HCT116 (cell line): ENCODE data around the gene SEPTIN3. TPM values are rescaled to one million over a fixed set of nuclear protein-coding genes. Genes with fewer than 3 reads are reported as not detected.
A peak's percentile ranks its signal among the peaks of the same experiment; 100 is the strongest.

Experiments
- ATAC-seq: fragments of 200-7000 bp; cut with Tn5 transposase; 2 replicates; pipeline ENCODE4 v1.9.1; 2020; ENCODE audit warnings: mild to moderate bottlenecking, moderate library complexity
- Bru-seq: library from RNA; stranded (reverse); fragments of 400-500 nt; gene quantifications from one replicate; lab custom pipeline; 2021; lab: Mats Ljungman, UMichigan
- BruChase-seq, 2 experiments: library from RNA; stranded (reverse); fragments of 400-500 nt; gene quantifications; one replicate each; lab custom pipeline; 2021; lab: Mats Ljungman, UMichigan
- BruUV-seq: library from RNA; stranded (reverse); fragments of 400-500 nt; replicated peaks from 2 replicates; lab custom pipeline; 2021; lab: Mats Ljungman, UMichigan
- CTCF ChIA-PET: fragments of 300-600 bp; sonication (Branson Sonifier 250); formaldehyde crosslinking; loops from one replicate; lab custom pipeline; 2021; ENCODE audit warnings: antibody characterized with exemption; lab: Charles Lee
- POLR2A ChIA-PET: fragments of 300-600, 350-600 bp; sonication (Branson Sonifier 250); formaldehyde crosslinking; loops from one replicate; lab custom pipeline; 2021; ENCODE audit warnings: antibody characterized with exemption; lab: Charles Lee
- RAD21 ChIA-PET, 2 experiments: fragments of 300-600 bp; sonication (Branson Sonifier 250); formaldehyde crosslinking; loops; one replicate each; lab custom pipeline; 2023; ENCODE audit warnings: low total read pairs in 2 of 2; ENCODE audit not compliant: uncharacterized antibody in 2 of 2, unreplicated experiment in 2 of 2, low non-redundant PET in 1 of 2; lab: Charles Lee
- DNase-seq: peaks from one replicate; pipeline ENCODE4 v3.0.0-alpha.2; 2010; ENCODE audit warnings: low read depth, low spot score
- H2AFZ ChIP-seq: fragments of 200-600 bp; shearing (Covaris generic), sonication (generic); 2 replicates; pipeline ENCODE4 v1.6.1; 2017; ENCODE audit warnings: low read depth, mixed run types, mixed read lengths, antibody characterized with exemption, low read length; ENCODE audit not compliant: poor library complexity, severe bottlenecking
- H3K27ac ChIP-seq: 2 replicates; pipeline ENCODE4 v1.5.1; 2012; ENCODE audit warnings: low read depth, low read length
- H3K27me3 ChIP-seq: fragments of 200-600 bp; sonication (generic); 2 replicates; pipeline ENCODE4 v1.6.1; 2016; ENCODE audit warnings: mixed run types, low read length, mixed read lengths; ENCODE audit not compliant: insufficient read depth
- H3K36me3 ChIP-seq, 2 experiments: fragments of 200-500 bp in 1 of 2; fragments of 200-600 bp in 1 of 2; sonication (Bioruptor generic) in 1 of 2; sonication (generic) in 1 of 2; 2 replicates each; pipeline versions ENCODE4 v1.5.1 to v1.6.1; 2014 to 2016; ENCODE audit warnings: low read length in 2 of 2, inconsistent platforms in 1 of 2, mixed read lengths in 1 of 2, mixed run types in 1 of 2; ENCODE audit not compliant: insufficient read depth in 2 of 2, control insufficient read depth in 1 of 2
- H3K4me1 ChIP-seq, 2 experiments: fragments of 200-600 bp in 1 of 2; sonication (generic) in 1 of 2; 2 replicates each; pipeline versions ENCODE4 v1.5.1 to v1.6.1; 2012 to 2017; ENCODE audit warnings: low read length in 2 of 2, inconsistent platforms in 1 of 2, mild to moderate bottlenecking in 1 of 2, mixed read lengths in 1 of 2, mixed run types in 1 of 2, moderate library complexity in 1 of 2; ENCODE audit not compliant: insufficient read depth in 2 of 2, control insufficient read depth in 1 of 2
- H3K4me2 ChIP-seq: fragments of 200-600 bp; sonication (generic); 2 replicates; pipeline ENCODE4 v1.6.1; 2017; ENCODE audit warnings: mixed run types, low read length, mixed read lengths
- H3K4me3 ChIP-seq, 2 experiments: fragments of 200-600 bp in 1 of 2; sonication (generic) in 1 of 2; replicated peaks in 1 of 2; 2 replicates each; pipeline ENCODE4 v1.5.1; 2011 to 2016; ENCODE audit warnings: low read length in 2 of 2, control low read depth in 1 of 2, low read depth in 1 of 2, mild to moderate bottlenecking in 1 of 2, mixed read lengths in 1 of 2, mixed run types in 1 of 2
- H3K79me2 ChIP-seq: fragments of 200-600 bp; sonication (generic); 2 replicates; pipeline ENCODE4 v1.6.1; 2017; ENCODE audit warnings: mild to moderate bottlenecking, mixed run types, low read length, moderate library complexity, mixed read lengths; ENCODE audit not compliant: insufficient read depth
- H3K9ac ChIP-seq: fragments of 200-600 bp; sonication (generic); 2 replicates; pipeline ENCODE4 v1.6.1; 2016; ENCODE audit warnings: low read length, mixed read lengths
- H3K9me2 ChIP-seq: fragments of 200-600 bp; sonication (generic), shearing (Covaris generic); 2 replicates; pipeline ENCODE4 v1.6.1; 2017; ENCODE audit warnings: mixed run types, mild to moderate bottlenecking, moderate library complexity; ENCODE audit not compliant: insufficient read depth
- H3K9me3 ChIP-seq, 2 experiments: fragments of 200-500 bp in 1 of 2; fragments of 200-600 bp in 1 of 2; sonication (Bioruptor generic) in 1 of 2; sonication (generic) in 1 of 2; 2 replicates each; pipeline ENCODE4 v1.6.1; 2014 to 2017; ENCODE audit warnings: low read length in 2 of 2, mixed read lengths in 2 of 2, inconsistent platforms in 1 of 2, low read depth in 1 of 2, mild to moderate bottlenecking in 1 of 2, mixed run types in 1 of 2, moderate library complexity in 1 of 2; ENCODE audit not compliant: control insufficient read depth in 1 of 2, insufficient read depth in 1 of 2
- H4K20me1 ChIP-seq: fragments of 200-600 bp; sonication (generic), shearing (Covaris generic); 2 replicates; pipeline ENCODE4 v1.6.1; 2017; ENCODE audit warnings: mixed run types, mild to moderate bottlenecking, moderate library complexity; ENCODE audit not compliant: insufficient read depth
- ATF3 ChIP-seq: IDR thresholded peaks from 2 replicates; pipeline ENCODE4 v1.6.1; 2012
- CBX3 ChIP-seq: IDR thresholded peaks from 2 replicates; pipeline ENCODE4 v1.6.1; 2012; ENCODE audit warnings: low read depth
- EGR1 ChIP-seq: IDR thresholded peaks from 2 replicates; pipeline ENCODE4 v1.6.1; 2012; ENCODE audit warnings: low read depth
- ELF1 ChIP-seq: IDR thresholded peaks from 2 replicates; pipeline ENCODE4 v1.6.1; 2012; ENCODE audit warnings: low read depth, borderline replicate concordance
- EZH2phosphoT487 ChIP-seq: fragments of 200-600 bp; IDR thresholded peaks from 2 replicates; pipeline ENCODE4 v1.6.1; 2018; ENCODE audit warnings: antibody characterized with exemption, borderline replicate concordance
- JUND ChIP-seq: IDR thresholded peaks from 2 replicates; pipeline ENCODE4 v1.6.1; 2012
- MAX ChIP-seq: IDR thresholded peaks from 2 replicates; pipeline ENCODE4 v1.6.1; 2012
- POLR2A ChIP-seq: IDR thresholded peaks from 2 replicates; pipeline ENCODE4 v1.7.0; 2011; ENCODE audit warnings: borderline replicate concordance; ENCODE audit not compliant: insufficient read depth, insufficient read length; ENCODE audit errors: extremely low read depth
- RAD21 ChIP-seq: IDR thresholded peaks from 2 replicates; pipeline ENCODE4 v1.6.1; 2012; ENCODE audit warnings: low read depth, mild to moderate bottlenecking
- SP1 ChIP-seq: IDR thresholded peaks from 2 replicates; pipeline ENCODE4 v1.6.1; 2012; ENCODE audit warnings: low read depth
- SRF ChIP-seq: IDR thresholded peaks from 2 replicates; pipeline ENCODE4 v1.6.1; 2012; ENCODE audit warnings: low read depth
- TCF7L2 ChIP-seq: IDR thresholded peaks from 2 replicates; pipeline ENCODE4 v1.7.0; 2011; ENCODE audit warnings: borderline replicate concordance, inconsistent platforms; ENCODE audit not compliant: insufficient read depth, insufficient read length; ENCODE audit errors: extremely low read depth
- YY1 ChIP-seq: IDR thresholded peaks from 2 replicates; pipeline ENCODE4 v1.6.1; 2011; ENCODE audit warnings: low read length, low read depth, moderate library complexity, mild to moderate bottlenecking; ENCODE audit not compliant: insufficient replicate concordance; ENCODE audit errors: extremely low read depth
- ZFX ChIP-seq: fragments of 450-650 bp; IDR thresholded peaks from 2 replicates; pipeline ENCODE4 v1.6.1; 2017
- intact Hi-C: fragments of 100-400 bp; cut with micrococcal nuclease; formaldehyde crosslinking; loops from 2 replicates; pipeline ENCODE4 v1.10.0; 2022
- long read RNA-seq: library from polyadenylated mRNA; unstranded; transcript quantifications from one replicate; pipeline ENCODE4 v2.0.0, GENCODE V29; 2021; ENCODE audit not compliant: unreplicated experiment
- polyA plus RNA-seq: library from polyadenylated mRNA; unstranded; fragments of >200 nt; gene quantifications from 2 replicates; pipeline ENCODE4 v1.2.1, GENCODE V29; 2012; ENCODE audit warnings: missing spikeins
- total RNA-seq: library from RNA; stranded (reverse); gene quantifications from one replicate; pipeline ENCODE4 v1.2.1, GENCODE V29; 2021; ENCODE audit not compliant: unreplicated experiment
- TF ChIP-seq, protein P1 (sequence below): IDR thresholded peaks from 2 replicates; pipeline ENCODE4 v1.6.1; 2012; ENCODE audit warnings: low read depth
- TF ChIP-seq, protein P2 (sequence below), 3 experiments: fragments of 200-600 bp in 1 of 3; sonication (generic) in 1 of 3; IDR thresholded peaks in 2 of 3; conservative IDR thresholded peaks in 1 of 3; 2 replicates each; pipeline ENCODE4 v1.5.1; 2012 to 2017; ENCODE audit warnings: low read depth in 2 of 3, low read length in 2 of 3, antibody characterized with exemption in 1 of 3, borderline replicate concordance in 1 of 3, control low read depth in 1 of 3, mild to moderate bottlenecking in 1 of 3, mixed read lengths in 1 of 3, mixed run types in 1 of 3, moderate library complexity in 1 of 3; ENCODE audit not compliant: insufficient read depth in 1 of 3

Gene SEPTIN3, protein sequence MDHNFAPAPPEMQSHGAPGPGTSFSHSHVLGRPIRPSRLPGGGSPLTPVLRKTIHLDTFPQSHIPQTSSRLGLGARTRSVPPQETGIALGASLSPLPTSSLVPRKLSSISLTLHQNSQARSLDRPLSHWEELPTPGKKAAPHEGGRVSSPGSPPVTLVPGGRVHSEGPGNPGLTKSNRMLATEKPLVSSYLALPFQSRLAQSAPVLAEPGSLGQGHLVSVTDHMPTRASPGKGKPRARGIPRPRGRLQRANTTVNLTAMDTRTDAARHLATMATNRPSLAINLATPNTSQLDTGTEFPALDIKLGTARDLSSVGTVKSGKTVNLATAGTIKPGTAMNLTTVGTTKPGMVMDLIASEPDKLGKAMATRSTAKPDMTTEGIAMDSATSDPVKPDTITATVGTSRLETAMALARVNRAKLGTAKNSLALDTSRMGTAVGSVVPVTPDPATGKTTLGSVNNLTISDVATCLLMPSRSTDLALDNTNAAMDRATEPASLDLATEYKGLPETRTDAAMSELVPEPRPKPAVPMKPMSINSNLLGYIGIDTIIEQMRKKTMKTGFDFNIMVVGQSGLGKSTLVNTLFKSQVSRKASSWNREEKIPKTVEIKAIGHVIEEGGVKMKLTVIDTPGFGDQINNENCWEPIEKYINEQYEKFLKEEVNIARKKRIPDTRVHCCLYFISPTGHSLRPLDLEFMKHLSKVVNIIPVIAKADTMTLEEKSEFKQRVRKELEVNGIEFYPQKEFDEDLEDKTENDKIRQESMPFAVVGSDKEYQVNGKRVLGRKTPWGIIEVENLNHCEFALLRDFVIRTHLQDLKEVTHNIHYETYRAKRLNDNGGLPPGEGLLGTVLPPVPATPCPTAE
- total RNA-seq (9.3 TPM), Bru-seq, nascent RNA (percentile 35 among the genes with signal in this experiment), BruChase-seq, experiment 1, labeled RNA remaining after a 6-hour chase (percentile 55 among the genes with signal in this experiment), BruChase-seq, experiment 2, labeled RNA remaining after a 2-hour chase (percentile 45 among the genes with signal in this experiment)
- polyA plus RNA-seq, result 8.4 and 12.1 TPM in 2 replicates
- long read RNA-seq, full-length matches to known transcripts, result 3 of 8 reads
- long read RNA-seq, partial matches to known transcripts, result 0 of 8 reads
- long read RNA-seq, other reads (novel, unspliced or antisense), result 5 of 8 reads

GRCh38 chr22:41969110-41969646 is at the start of gene SEPTIN3:
TSS of gene SEPTIN3 (plus strand) at chr22:41969443. CDS start at chr22:41971493, 2,050 bp downstream.
- BruUV-seq, result no TSS peak
- Histone ChIP-seq H3K27me3 (no peaks in the 10 kb centered on the region), H3K27ac (no peak within 1 kb of the TSS), H3K9me2 (no peaks in the 10 kb centered on the region), H3K4me1 (peaks cover 0 to 15% of the 10 kb centered on the region in 2 experiments; a peak in 1 of 4 replicates), H4K20me1 (no peaks in the 10 kb centered on the region), H3K4me3 (no peak within 1 kb of the TSS), H3K9ac (no peak within 1 kb of the TSS), H3K9me3 (no peaks in the 10 kb centered on the region; a peak in 1 of 4 replicates), H3K79me2 (no peaks in the 10 kb centered on the region), H3K36me3 (no peaks in the 10 kb centered on the region), H3K4me2 (no peak within 1 kb of the TSS), H2AFZ (no peak within 1 kb of the TSS)
- intact Hi-C loops, result loop anchor here (5.0 kb wide), 1 partner anchor 143 kb away; no protein-coding TSS in a partner anchor
- ChIA-PET RAD21 (no interaction called here), CTCF (interaction anchor here (1.0 kb wide), 1 partner anchor 144 kb away, joined by 3 read pairs; no protein-coding TSS in a partner anchor), POLR2A (interaction anchor here (0.6 kb wide), 1 partner anchor 12 kb away, joined by 4 read pairs; no protein-coding TSS in a partner anchor)
- ATAC-seq, result no peak
- no peak for DNase-seq
- no peak for TF ChIP-seq POLR2A
- no peak for TF ChIP-seq ZFX
- no peak for TF ChIP-seq YY1
- TF ChIP-seq SRF, result no peak
- no peak for TF ChIP-seq SP1
- TF ChIP-seq, protein P1, sequence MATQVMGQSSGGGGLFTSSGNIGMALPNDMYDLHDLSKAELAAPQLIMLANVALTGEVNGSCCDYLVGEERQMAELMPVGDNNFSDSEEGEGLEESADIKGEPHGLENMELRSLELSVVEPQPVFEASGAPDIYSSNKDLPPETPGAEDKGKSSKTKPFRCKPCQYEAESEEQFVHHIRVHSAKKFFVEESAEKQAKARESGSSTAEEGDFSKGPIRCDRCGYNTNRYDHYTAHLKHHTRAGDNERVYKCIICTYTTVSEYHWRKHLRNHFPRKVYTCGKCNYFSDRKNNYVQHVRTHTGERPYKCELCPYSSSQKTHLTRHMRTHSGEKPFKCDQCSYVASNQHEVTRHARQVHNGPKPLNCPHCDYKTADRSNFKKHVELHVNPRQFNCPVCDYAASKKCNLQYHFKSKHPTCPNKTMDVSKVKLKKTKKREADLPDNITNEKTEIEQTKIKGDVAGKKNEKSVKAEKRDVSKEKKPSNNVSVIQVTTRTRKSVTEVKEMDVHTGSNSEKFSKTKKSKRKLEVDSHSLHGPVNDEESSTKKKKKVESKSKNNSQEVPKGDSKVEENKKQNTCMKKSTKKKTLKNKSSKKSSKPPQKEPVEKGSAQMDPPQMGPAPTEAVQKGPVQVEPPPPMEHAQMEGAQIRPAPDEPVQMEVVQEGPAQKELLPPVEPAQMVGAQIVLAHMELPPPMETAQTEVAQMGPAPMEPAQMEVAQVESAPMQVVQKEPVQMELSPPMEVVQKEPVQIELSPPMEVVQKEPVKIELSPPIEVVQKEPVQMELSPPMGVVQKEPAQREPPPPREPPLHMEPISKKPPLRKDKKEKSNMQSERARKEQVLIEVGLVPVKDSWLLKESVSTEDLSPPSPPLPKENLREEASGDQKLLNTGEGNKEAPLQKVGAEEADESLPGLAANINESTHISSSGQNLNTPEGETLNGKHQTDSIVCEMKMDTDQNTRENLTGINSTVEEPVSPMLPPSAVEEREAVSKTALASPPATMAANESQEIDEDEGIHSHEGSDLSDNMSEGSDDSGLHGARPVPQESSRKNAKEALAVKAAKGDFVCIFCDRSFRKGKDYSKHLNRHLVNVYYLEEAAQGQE, result no peak
- TF ChIP-seq TCF7L2, result no peak
- no peak for TF ChIP-seq EGR1
- no peak for TF ChIP-seq ATF3
- TF ChIP-seq EZH2phosphoT487, result no peak
- TF ChIP-seq CBX3, result no peak
- TF ChIP-seq RAD21, result no peak
- TF ChIP-seq JUND, result no peak
- TF ChIP-seq, protein P2, sequence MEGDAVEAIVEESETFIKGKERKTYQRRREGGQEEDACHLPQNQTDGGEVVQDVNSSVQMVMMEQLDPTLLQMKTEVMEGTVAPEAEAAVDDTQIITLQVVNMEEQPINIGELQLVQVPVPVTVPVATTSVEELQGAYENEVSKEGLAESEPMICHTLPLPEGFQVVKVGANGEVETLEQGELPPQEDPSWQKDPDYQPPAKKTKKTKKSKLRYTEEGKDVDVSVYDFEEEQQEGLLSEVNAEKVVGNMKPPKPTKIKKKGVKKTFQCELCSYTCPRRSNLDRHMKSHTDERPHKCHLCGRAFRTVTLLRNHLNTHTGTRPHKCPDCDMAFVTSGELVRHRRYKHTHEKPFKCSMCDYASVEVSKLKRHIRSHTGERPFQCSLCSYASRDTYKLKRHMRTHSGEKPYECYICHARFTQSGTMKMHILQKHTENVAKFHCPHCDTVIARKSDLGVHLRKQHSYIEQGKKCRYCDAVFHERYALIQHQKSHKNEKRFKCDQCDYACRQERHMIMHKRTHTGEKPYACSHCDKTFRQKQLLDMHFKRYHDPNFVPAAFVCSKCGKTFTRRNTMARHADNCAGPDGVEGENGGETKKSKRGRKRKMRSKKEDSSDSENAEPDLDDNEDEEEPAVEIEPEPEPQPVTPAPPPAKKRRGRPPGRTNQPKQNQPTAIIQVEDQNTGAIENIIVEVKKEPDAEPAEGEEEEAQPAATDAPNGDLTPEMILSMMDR (IDR thresholded peaks at IDR 0.05 in 2 of 3, conservative IDR thresholded peaks at IDR 0.05 in 1 of 3; ENCODE audit: borderline replicate concordance in 1 of 3, insufficient read depth in 1 of 3, low read depth in 2 of 3, low read length in 2 of 3), result no peak
- TF ChIP-seq ELF1, result no peak
- no peak for TF ChIP-seq MAX
